ENCODE measurements around the gene TTBK1. TPM values are rescaled to one million over a fixed set of nuclear protein-coding genes. Genes with fewer than 3 reads are reported as not detected.

The TTBK1 gene
- total RNA-seq, 1 experiment from 2014 or later, result not detected

DNA sequence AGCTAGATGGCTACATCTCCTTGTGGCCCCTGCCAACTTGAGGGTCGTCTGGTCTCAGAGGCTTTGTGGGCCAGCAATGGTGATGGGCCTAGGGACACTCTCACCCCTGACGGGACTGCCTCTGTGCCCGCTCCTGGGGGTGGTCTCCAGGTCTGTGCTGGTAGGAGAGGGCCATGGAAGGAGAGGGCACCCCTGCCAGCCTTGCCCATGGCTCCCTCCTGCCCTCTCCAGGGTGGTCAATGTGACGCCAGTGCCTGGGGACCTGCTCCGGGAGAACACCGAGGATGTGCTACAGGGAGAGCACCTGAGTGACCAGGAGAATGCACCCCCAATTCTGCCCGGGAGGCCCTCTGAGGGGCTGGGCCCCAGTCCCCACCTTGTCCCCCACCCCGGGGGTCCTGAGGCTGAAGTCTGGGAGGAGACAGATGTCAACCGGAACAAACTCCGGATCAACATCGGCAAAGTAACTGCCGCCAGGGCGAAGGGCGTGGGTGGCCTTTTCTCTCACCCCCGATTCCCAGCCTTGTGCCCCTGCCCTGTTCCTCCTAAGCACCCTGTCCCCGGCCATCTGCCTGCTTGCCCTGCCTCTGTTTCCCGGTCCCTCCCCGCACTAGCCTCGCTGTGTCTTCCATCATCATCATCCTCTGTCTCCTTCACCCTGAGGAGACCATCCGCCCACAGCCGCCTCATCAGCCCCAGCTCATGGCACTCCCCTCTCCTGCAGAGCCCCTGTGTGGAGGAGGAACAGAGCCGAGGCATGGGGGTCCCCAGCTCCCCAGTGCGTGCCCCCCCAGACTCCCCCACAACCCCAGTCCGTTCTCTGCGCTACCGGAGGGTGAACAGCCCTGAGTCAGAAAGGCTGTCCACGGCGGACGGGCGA is 15.8 kb downstream of the TTBK1 start:
- CTCF ChIA-PET, result interaction anchor here (0.5 to 0.6 kb wide), 2 partner anchors 219 to 279 kb away, joined by 3 read pairs; no protein-coding TSS in a partner anchor
- H3K27me3 ChIP-seq (replicated peaks; ENCODE audit: insufficient read depth, low read depth, low read length, poor library complexity), result no peaks in the 10 kb centered on the region
- no peak for DNase-seq (ENCODE audit: low spot score)

DNA sequence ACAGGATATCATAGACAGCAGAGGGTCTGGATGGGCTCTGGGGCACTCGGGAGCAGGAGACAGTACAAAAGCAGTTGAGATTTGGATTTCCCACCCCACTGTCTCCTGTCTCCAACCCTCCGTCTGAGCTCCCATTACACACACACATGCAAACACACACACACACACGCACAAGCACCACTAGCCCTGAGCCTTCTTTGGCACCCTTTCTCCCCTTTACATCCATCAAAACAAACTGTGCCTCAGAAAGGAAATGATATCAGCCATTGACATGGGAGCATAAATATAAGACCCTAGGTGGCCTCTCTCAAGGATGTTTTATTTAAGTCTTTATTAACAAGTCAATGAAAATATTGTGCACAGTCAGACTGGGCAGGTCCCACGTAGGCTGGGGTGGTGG is 17.5 kb downstream of the TTBK1 start:
- no peak for DNase-seq (ENCODE audit: low spot score)
- Histone ChIP-seq H3K36me3 (ENCODE audit: insufficient read depth, low read length, poor library complexity, severe bottlenecking) (no peaks in the 10 kb centered on the region), H3K4me1 (ENCODE audit: insufficient read depth, low read length, poor library complexity, severe bottlenecking) (no peaks in the 10 kb centered on the region), H3K9me3 (ENCODE audit: low read depth, low read length, poor library complexity, severe bottlenecking) (no peaks in the 10 kb centered on the region), H3K4me3 (ENCODE audit: low read depth, low read length, poor library complexity, severe bottlenecking) (no peak overlapping the region), H3K27ac (ENCODE audit: low read depth, low read length, poor library complexity, severe bottlenecking) (no peak overlapping the region), H3K27me3 (replicated peaks; ENCODE audit: insufficient read depth, low read depth, low read length, poor library complexity) (no peaks in the 10 kb centered on the region)
- intact Hi-C loops (cut with micrococcal nuclease; ENCODE audit: unreplicated experiment), result loop anchor here (5.0 to 10.0 kb wide), 2 partner anchors 72 to 244 kb away; no protein-coding TSS in a partner anchor
- POLR2A ChIA-PET (ENCODE audit: low non-redundant PET), result no interaction called here
- TF ChIP-seq EZH2 (IDR thresholded peaks at IDR 0.05; ENCODE audit: borderline replicate concordance, low read depth, low read length, poor library complexity, severe bottlenecking), result no peak
- TF ChIP-seq, protein P1, sequence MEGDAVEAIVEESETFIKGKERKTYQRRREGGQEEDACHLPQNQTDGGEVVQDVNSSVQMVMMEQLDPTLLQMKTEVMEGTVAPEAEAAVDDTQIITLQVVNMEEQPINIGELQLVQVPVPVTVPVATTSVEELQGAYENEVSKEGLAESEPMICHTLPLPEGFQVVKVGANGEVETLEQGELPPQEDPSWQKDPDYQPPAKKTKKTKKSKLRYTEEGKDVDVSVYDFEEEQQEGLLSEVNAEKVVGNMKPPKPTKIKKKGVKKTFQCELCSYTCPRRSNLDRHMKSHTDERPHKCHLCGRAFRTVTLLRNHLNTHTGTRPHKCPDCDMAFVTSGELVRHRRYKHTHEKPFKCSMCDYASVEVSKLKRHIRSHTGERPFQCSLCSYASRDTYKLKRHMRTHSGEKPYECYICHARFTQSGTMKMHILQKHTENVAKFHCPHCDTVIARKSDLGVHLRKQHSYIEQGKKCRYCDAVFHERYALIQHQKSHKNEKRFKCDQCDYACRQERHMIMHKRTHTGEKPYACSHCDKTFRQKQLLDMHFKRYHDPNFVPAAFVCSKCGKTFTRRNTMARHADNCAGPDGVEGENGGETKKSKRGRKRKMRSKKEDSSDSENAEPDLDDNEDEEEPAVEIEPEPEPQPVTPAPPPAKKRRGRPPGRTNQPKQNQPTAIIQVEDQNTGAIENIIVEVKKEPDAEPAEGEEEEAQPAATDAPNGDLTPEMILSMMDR (conservative IDR thresholded peaks at IDR 0.05; ENCODE audit: low read depth, low read length), result no peak
- CTCF ChIA-PET, result no interaction called here
- BruUV-seq (replicated peaks), result no TSS peak

More for the DNA sequence above, 15.8 kb downstream of the TTBK1 start:
- TF ChIP-seq, protein P1 (conservative IDR thresholded peaks at IDR 0.05; ENCODE audit: low read depth, low read length), result no peak
- no TSS peak for BruUV-seq (replicated peaks)
- no peak overlapping the region for H3K4me3 ChIP-seq (ENCODE audit: low read depth, low read length, poor library complexity, severe bottlenecking)
- intact Hi-C loops (cut with micrococcal nuclease; ENCODE audit: unreplicated experiment), result no loop called here
- no peaks in the 10 kb centered on the region for H3K9me3 ChIP-seq (ENCODE audit: low read depth, low read length, poor library complexity, severe bottlenecking)
- H3K27ac ChIP-seq (ENCODE audit: low read depth, low read length, poor library complexity, severe bottlenecking), result no peak overlapping the region
- H3K36me3 ChIP-seq (ENCODE audit: insufficient read depth, low read length, poor library complexity, severe bottlenecking), result no peaks in the 10 kb centered on the region
- no peaks in the 10 kb centered on the region for H3K4me1 ChIP-seq (ENCODE audit: insufficient read depth, low read length, poor library complexity, severe bottlenecking)
- POLR2A ChIA-PET (ENCODE audit: low non-redundant PET), result interaction anchor here (0.6 kb wide), 1 partner anchor 185 kb away, joined by 5 read pairs; no protein-coding TSS in a partner anchor

DNA sequence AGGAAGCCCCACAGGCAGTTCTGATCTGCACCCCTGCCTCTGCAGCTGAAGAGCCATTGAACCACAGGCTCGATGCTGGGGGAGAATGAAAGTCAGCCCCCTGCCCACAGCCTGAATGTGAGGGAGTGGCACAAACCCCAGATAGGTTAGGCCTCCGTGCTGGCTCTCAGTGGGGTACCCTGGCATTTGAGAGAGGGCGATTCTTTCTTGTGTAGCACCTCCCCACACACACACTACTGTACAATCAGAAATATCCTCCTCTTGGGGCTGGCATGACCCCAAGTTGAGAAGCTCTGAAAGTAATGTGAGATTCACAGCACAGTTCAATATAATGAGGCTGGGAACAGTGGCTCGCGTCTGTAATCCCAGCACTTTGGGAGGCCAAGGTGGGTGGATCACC is 17.9 kb downstream of the TTBK1 start:
- Histone ChIP-seq H3K4me3 (ENCODE audit: low read depth, low read length, poor library complexity, severe bottlenecking) (no peak overlapping the region), H3K9me3 (ENCODE audit: low read depth, low read length, poor library complexity, severe bottlenecking) (no peaks in the 10 kb centered on the region), H3K27ac (ENCODE audit: low read depth, low read length, poor library complexity, severe bottlenecking) (no peak overlapping the region), H3K4me1 (ENCODE audit: insufficient read depth, low read length, poor library complexity, severe bottlenecking) (no peaks in the 10 kb centered on the region), H3K36me3 (ENCODE audit: insufficient read depth, low read length, poor library complexity, severe bottlenecking) (no peaks in the 10 kb centered on the region), H3K27me3 (replicated peaks; ENCODE audit: insufficient read depth, low read depth, low read length, poor library complexity) (no peaks in the 10 kb centered on the region)
- intact Hi-C loops (cut with micrococcal nuclease; ENCODE audit: unreplicated experiment), result loop anchor here (5.0 to 10.0 kb wide), 2 partner anchors 71 to 244 kb away; no protein-coding TSS in a partner anchor
- TF ChIP-seq, protein P1 (conservative IDR thresholded peaks at IDR 0.05; ENCODE audit: low read depth, low read length), result no peak
- no peak for TF ChIP-seq EZH2 (IDR thresholded peaks at IDR 0.05; ENCODE audit: borderline replicate concordance, low read depth, low read length, poor library complexity, severe bottlenecking)
- DNase-seq (ENCODE audit: low spot score), result no peak
- ChIA-PET POLR2A (ENCODE audit: low non-redundant PET) (no interaction called here), CTCF (no interaction called here)
- BruUV-seq (replicated peaks), result no TSS peak

Data from A673 (cell line).